ENCODE data around the gene EIPR1.

The EIPR1 gene

DNA sequence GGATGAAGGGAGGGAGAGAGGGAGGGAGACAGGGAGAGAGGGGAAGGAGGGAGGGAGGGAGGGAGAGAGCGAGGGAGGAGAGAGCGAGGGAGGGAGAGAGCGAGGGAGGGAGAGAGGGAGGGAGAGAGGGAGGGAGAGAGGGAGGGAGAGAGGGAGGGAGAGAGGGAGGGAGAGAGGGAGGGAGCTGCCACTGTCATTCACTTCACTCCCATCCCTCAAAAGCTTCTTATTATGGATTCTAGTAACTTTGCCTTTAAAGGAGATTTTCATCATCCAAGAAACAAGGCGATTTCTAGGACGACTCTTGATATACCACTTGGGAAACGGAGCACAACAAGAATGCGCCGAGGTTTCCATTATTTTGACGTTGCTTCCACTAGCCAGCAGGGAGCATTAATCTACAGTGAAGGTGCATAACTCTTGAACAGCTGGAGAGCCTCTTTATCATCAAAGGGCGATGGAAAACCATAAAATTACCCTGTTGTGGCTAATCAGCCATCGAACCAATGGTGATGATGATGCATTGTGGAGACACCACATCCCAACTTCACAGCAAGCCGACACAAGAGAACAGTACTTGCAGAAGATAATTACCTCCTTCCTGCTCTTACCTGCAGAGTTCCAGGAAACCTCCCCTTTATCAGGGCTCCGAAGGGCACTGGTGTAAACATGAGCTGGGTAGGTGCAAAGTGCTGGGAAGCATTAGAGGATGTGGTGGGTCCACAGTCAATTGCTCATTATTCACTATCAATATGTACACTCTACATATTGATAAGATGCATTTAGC, 130.5 kb downstream of the EIPR1 start:
- in situ Hi-C loops (cut with HindIII; ENCODE audit: low pct_ligation_motif_present, low pct_unique_long_range_greater_than_20kb, low sequenced_read_pairs) = no loop called here
- no peak for DNase-seq

DNA sequence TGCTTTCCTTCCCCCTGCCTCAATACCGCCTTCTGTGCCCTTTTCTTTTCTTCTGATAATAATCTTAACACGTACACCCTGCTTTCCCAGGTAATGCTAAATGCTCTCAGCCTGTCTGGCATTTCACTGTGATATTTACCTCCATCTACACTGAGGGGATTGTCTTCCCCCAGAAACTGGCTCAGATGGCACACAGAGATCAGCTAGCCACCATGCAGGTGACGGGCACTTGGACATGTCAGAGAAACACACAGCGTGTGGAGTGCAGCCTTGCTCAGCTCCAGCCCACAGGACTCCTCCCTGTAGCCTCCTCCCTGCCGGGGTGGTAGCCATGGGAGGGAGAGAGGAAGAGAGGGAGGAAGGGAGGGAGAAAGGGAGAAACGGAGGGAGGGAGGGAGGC, 131.2 kb downstream of the EIPR1 start:
- in situ Hi-C loops (cut with HindIII; ENCODE audit: low pct_ligation_motif_present, low pct_unique_long_range_greater_than_20kb, low sequenced_read_pairs) = no loop called here
- no peak for DNase-seq

GRCh38 chr2:3244486-3244885, 133.1 kb downstream of the EIPR1 start:
- DNase-seq = no peak
- in situ Hi-C loops (cut with HindIII; ENCODE audit: low pct_ligation_motif_present, low pct_unique_long_range_greater_than_20kb, low sequenced_read_pairs) = no loop called here

DNA sequence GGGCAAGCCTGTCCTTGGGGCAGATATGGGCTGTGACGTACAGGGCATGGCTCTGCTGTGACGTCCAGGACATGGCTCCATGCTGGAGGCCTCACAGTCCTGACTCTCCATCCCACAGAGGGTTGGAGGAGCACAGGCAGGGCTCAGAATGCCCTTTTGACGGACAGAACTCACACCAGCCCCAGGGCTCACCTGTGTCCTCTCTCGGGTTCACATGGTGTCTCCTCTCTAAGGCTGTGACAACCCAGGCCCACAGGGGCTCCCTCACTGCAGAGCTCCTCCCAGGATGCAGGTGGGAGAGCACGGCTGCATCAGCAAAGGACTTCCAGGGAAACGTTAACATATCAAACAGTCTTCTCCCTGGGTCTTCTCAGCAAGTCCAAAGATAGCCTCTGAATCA, 133.8 kb downstream of the EIPR1 start:
- DNase-seq = no peak
- in situ Hi-C loops (cut with HindIII; ENCODE audit: low pct_ligation_motif_present, low pct_unique_long_range_greater_than_20kb, low sequenced_read_pairs) = no loop called here

- no peak for DNase-seq
- in situ Hi-C loops (cut with HindIII; ENCODE audit: low pct_ligation_motif_present, low pct_unique_long_range_greater_than_20kb, low sequenced_read_pairs) = no loop called here
These were observed 134.8 kb downstream of the EIPR1 start for GRCh38 chr2:3242747-3243369.

- in situ Hi-C loops (cut with HindIII; ENCODE audit: low pct_ligation_motif_present, low pct_unique_long_range_greater_than_20kb, low sequenced_read_pairs) = no loop called here
- no peak for DNase-seq
These were observed 135.5 kb downstream of the EIPR1 start for GRCh38 chr2:3241971-3242746.

DNA sequence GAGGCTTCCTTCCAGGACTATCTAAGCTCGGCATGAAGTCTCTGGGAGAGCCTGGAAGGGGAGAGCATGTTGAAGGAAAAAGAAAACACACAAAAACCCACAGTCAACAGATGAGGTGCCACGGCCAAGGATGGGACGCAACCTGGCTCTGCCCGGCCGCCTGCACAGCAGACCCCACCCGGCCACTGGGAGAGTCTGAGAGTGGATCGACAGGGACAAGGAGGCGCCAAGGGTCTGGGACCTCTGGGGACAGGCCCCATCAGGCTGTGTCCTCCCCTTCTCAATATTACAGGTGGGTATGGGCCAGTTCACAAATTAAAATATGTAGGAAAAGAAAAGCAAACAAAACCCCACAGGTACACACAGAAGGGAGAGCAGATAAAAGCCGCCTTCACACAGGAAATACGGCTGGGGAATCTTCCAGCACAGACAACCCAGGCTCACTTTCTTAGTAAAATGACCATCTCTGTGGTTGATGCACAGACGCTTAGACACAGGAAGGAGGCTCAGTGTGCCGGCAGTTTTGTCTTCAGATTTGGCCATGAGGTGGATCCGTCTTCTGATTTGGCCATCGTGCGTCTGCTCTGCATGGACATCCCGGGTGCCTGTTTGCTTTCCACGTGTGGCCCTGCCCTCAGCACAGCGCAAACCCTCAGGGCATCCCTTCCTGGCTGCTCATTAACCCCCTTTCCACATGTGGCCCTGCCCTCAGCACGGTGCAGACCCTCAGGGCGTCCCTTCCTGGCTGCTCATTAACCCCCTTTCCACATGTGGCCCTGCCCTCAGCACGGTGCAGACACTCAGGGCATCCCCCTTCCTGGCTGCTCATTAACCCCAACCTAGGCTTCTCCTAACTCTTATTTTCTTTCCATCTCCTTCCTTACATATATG, 138.4 kb downstream of the EIPR1 start:
- DNase-seq = no peak
- in situ Hi-C loops (cut with HindIII; ENCODE audit: low pct_ligation_motif_present, low pct_unique_long_range_greater_than_20kb, low sequenced_read_pairs) = no loop called here

GRCh38 chr2:3236300-3237045, 141.1 kb downstream of the EIPR1 start:
- in situ Hi-C loops (cut with HindIII; ENCODE audit: low pct_ligation_motif_present, low pct_unique_long_range_greater_than_20kb, low sequenced_read_pairs) = no loop called here
- no peak for DNase-seq

- in situ Hi-C loops (cut with HindIII; ENCODE audit: low pct_ligation_motif_present, low pct_unique_long_range_greater_than_20kb, low sequenced_read_pairs) = no loop called here
- no peak for DNase-seq
These were observed 143.7 kb downstream of the EIPR1 start for GRCh38 chr2:3233877-3234276.

GRCh38 chr2:3229221-3229620, 148.4 kb downstream of the EIPR1 start:
- in situ Hi-C loops (cut with HindIII; ENCODE audit: low pct_ligation_motif_present, low pct_unique_long_range_greater_than_20kb, low sequenced_read_pairs) = no loop called here
- no peak for DNase-seq

DNA sequence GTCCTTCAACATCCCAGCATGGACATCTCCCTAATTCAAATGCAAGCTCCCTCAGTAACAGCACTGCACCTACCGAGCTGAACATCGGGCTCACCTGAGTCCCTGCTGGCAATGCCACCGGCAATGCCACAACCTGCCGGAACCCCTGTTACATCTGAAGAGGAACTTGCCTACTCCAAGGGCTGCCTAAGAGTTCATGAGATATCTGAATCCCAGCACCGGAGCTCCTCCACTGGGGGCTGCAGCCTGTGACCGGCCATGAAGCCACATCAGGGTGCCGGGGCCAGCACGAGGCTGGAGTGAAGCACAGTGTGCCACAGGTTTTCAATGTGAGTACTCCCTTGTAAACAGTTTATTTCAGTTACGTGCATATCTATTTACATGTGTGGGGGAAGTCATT, 152.9 kb downstream of the EIPR1 start:
- in situ Hi-C loops (cut with HindIII; ENCODE audit: low pct_ligation_motif_present, low pct_unique_long_range_greater_than_20kb, low sequenced_read_pairs) = no loop called here
- no peak for DNase-seq

GRCh38 chr2:3223080-3223923, 154.3 kb downstream of the EIPR1 start:
- in situ Hi-C loops (cut with HindIII; ENCODE audit: low pct_ligation_motif_present, low pct_unique_long_range_greater_than_20kb, low sequenced_read_pairs) = no loop called here
- DNase-seq = no peak

- DNase-seq = no peak
- in situ Hi-C loops (cut with HindIII; ENCODE audit: low pct_ligation_motif_present, low pct_unique_long_range_greater_than_20kb, low sequenced_read_pairs) = no loop called here
These were observed 155.0 kb downstream of the EIPR1 start for GRCh38 chr2:3222636-3223035.

- DNase-seq = no peak
- in situ Hi-C loops (cut with HindIII; ENCODE audit: low pct_ligation_motif_present, low pct_unique_long_range_greater_than_20kb, low sequenced_read_pairs) = no loop called here
These were observed 158.1 kb downstream of the EIPR1 start for GRCh38 chr2:3219536-3219935.

- in situ Hi-C loops (cut with HindIII; ENCODE audit: low pct_ligation_motif_present, low pct_unique_long_range_greater_than_20kb, low sequenced_read_pairs) = no loop called here
- DNase-seq = no peak
These were observed 160.0 kb downstream of the EIPR1 start for GRCh38 chr2:3217646-3218045.

DNA sequence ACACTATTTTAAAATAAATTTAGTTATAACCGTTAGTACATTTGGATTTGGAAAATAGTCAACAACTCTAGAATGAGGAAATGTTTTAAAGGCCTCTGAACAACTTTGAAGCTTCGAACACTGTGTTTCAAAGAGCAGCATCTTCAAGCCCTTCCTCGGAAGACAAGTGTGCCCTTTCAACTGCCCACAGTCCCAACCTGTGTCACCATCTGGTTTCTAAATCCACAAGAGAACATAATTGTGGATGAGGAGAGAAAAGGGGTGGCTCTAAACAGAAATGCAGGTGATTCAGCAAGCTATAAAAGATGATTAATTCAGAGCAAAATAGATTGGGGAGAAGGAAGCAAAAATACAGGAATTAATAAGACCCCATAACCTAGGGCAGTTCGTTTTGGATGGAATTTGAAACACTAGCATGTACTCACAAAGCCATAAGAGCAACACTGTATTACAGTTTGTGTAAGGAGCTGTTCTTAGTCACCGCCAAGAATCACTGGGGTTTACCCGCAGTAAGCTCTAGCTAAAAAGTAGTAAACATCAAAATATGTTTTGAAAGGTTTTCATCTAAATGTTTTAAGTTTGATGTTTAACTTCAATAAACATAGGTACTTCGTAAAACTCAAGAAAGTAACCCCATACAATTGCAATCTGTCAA, 160.7 kb downstream of the EIPR1 start:
- in situ Hi-C loops (cut with HindIII; ENCODE audit: low pct_ligation_motif_present, low pct_unique_long_range_greater_than_20kb, low sequenced_read_pairs) = no loop called here
- DNase-seq = no peak

Measured in ACHN (cell line).